ENCODE measurements around the gene VKORC1.
A peak's percentile ranks its signal among the peaks of the same experiment; 100 is the strongest.
"Not testable (repeated sequence)": the region's sequence is repeated elsewhere in the genome, so short reads cannot be mapped to it uniquely, and the experiment has no call there.

VKORC1 gene

DNA sequence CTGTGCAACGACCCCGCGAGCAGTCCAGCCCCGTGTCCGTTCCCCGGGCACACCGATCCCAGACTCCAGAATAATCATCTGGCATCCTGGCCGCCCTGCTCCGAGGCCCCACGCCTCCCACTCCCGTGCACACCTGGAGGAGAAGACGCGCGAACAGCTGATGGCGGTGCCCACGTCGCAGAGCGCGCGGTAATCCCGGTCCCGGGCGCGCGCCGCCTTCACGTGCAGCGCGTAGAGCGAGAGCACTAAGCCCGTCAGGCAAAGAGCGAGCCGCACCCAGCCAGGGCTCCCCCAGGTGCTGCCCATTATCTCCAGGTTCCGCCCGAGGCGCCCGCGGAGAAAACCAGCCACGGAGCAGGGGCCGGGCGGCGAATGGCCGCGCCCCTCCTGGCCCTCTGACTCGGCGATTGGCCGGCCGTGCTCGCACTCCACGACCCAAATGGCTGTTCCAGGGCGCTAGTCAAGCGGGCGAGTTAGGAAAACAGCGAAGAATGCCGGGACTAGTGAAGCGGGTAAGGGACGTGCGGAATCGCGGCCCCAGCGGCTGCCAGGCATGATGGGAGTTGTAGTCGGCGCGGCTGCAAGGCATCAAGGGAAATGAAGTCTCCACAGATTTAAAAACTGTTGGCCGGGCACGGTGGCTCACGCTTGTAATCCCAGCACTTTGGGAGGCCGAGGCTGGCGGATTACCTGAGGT is at the start of gene VKORC1:
TSS of gene VKORC1 (minus strand) at position 374 of the 697 bp plus-strand sequence. CDS start at position 306, 68 bp downstream.
- DNase-seq (ENCODE audit: low read depth) = peak; percentile 63

DNA sequence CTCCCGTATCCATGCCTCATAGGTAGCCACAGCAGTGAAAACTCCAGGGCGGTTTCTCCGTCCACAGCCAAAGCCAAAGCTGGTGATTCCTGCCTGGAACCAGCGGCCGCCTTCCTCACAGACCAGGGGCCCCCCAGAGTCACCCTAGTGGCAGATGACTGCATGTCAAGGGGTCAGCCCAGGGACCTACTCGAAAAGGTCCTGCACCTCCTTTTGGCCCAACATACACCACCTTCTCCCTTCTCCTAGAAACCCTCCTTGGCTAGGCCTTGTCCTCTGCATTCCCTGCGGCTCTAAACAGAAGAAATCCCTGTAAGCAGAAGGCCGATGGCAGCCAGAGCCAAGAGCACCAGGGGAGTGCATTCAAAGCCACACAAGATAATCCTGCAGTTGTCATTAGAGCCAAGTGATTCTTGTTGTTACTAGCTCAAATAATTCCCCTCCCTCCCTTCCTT is 49.1 kb upstream of the VKORC1 start:
- no peak for DNase-seq (ENCODE audit: low read depth)

DNA sequence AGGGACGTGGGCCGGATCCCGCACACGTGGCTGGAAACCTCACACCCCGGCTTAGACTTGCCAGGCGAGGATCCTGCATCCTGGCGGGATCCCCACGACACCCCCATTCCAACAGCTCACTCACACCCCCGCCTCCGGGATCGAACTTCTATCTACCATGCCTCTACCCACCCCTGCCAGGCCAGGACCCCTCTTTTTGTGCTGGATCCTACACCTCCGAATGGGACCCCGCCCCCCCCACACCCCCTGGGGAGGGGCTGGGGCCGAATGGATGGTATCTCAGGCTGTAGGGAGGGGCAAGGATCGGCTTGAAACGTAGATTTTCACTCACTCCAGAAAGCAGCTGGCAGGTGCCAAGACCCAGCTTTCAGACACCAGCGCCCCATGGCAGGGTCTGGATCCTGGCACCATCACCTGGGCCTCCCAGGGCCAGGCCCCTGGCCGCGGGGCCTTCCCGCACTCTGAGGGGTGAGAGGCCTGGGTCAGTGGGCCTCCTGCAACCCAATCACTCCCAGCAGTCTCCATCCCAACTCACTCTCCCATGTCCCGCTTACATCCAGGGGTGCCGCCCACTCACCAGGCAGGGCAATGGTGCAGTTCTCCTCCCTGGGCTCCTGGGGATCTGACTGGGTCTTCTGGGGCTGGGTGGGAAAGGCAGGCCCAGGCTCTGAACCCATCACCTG is 48.6 kb upstream of the VKORC1 start:
- no peak for DNase-seq (ENCODE audit: low read depth)

DNA sequence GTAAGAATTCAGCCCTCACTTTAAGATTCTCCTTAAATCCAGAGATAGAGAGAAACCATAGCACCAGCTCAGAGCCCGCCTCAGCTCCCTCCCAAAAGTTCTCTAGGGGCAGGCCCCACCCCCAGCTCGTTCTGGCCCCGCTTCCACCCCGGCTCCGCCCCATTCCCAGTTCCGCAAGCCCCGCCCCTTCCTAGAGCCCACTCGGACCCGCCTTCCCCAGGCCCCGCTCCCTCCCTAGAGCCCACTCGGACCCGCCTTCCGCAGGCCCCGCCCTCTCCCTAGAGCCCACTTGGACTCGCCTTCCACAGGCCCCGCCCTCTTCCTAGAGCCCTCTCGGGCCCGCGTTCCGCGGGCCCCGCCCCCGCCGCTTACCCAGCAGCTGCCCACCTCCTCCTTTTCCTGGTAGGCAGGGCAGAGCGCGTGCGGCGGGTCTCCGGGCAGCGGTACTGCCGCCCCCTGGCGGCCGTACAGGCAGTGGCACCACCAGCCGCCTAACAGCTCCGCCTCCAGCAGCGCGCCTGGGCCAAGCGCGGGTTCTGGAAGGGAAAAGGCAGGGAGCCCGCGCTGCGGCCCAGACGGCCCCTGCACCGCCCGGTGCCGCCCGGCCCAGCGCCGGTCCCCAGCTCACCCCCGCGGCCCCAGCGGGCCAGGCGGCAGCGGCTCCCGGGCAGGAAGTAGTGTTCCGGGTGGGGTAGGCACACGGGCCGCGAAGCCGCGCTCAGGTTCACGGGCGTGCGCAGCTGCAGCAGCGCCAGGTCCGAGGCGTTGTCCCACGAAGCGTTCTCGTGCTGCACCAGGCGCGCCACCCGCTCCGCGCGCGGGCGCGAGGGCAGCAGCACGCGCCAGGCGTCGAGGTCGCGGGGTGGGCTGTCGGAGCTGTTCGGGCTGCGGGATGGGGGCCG is 47.8 kb upstream of the VKORC1 start:
- DNase-seq (ENCODE audit: low read depth) = peak; percentile 90

DNA sequence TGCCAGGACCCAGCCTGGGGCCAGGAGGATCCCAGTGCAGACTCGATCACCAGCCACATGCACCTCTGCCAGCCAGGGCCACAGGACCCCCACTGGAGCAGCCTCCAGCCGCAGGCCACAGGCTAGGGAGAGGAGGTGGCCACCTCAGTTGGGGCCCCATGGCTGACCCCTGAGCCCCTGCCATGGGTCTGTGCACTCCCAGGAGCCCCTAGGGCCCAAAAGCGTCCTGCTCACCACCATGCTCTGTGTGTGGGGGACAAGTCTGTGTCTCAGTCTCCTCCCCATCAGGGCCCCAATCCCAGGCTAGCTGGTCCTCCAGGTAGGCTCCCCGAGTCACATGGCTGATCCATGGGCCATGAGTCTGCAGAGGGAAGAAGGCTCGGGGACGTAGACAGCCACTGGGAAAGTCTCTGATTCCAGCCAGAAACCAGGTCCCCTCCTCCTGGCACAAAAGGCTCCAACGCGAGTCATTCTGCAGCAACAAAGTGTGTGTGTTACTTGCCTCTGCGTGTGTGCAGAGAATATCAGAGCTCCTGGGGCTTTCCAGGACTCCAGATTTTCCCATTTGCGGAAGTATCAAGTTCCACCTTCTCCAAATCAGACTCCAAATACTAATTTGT is 47.0 kb upstream of the VKORC1 start:
- no peak for DNase-seq (ENCODE audit: low read depth)

DNA sequence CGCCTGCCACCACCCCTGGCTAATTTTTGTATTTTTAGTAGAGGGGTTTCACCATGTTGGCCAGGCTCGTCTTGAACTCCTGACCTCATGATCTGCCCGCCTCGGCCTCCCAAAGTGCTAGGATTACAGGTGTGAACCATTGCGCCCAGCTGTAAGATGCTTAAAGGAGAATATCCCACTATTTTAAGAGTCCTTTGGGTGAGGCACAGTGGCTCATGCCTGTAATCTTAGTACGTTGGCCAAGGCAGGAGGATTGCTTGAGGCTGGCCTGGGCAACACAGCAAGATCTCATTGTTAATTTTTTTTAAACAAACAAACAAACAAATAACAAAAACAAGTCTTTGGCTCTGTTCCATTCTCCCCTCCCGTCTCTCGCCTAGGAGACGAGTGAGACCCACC is 46.5 kb upstream of the VKORC1 start:
- DNase-seq (ENCODE audit: low read depth) = not testable (repeated sequence)

DNA sequence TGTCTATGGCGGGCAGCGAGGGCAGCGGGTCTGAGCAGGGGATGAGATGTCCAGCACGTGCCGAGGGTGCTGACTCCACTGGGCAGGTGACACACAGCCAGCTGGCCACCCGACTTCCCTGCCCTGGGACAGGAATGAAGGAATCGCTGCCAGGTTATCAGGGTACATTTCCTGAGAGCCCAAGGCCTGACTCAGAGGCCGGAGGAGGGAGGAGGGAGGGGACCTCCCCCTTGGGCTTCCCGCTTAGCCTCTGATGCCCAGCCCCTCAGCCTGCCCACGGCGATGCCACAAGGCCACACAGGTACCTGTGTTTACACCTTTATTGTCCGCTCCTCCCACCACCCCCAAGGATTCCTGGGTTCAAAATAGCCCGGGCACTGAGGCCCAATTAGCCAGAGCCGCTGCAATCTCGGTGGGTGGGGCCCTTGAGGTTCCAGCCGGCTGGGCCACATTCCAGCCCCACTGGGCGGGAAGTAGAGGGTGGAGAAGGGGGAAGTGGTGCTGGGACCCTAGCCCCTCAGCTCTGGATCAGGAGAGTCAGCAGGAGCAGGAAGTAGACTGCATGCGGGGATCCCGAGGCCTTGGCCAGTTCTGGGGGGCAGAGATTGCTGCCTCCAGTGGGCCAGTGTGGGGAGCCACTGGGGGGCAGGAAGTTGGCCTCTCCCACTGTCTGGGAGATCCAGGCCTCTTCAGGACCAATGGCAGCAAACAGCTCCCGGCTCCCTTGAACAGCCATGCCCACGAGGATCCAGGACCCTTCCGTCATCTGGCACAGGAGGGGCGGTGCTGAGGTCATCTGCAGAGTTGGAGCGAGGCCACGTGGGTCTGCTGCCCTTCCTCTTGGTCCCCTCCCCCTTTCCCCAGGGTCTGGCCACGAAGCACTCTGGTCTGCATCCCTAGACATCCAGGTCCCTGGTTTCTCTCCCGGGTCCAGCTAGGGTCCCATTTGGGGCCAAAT is 44.3 kb upstream of the VKORC1 start:
- no peak for DNase-seq (ENCODE audit: low read depth)

DNA sequence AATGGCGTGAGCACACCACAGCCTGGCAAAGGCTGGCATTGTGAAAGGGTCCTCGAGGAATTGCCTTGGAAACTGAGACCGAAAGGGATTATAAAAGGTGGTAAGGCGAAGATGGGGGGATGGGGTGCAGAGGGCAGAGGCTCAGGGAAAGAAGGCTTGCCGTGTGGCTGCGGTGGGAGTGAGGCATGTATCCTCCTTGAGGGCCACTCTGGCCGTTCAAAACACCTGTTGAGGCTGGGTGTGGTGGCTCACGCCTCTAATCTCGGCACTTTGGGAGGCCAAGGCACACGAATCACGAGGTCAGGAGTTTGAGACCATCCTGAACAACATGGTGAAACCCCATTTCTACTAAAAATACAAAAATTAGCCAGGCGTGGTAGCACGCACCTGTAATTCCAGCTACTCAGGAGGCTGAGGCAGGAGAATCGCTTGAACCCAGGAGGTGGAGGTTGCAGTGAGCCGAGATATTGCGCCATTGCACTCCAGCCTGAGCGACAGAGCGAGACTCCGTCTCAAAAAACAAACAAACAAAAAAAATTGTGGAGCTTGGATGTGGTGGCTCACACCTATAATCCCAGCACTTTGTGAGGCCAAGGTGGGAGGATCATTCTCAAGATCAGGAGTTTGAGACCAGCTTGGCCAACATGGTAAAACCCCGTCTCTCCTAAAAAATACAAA is 42.4 kb upstream of the VKORC1 start:
- DNase-seq (ENCODE audit: low read depth) = not testable (repeated sequence)

DNA sequence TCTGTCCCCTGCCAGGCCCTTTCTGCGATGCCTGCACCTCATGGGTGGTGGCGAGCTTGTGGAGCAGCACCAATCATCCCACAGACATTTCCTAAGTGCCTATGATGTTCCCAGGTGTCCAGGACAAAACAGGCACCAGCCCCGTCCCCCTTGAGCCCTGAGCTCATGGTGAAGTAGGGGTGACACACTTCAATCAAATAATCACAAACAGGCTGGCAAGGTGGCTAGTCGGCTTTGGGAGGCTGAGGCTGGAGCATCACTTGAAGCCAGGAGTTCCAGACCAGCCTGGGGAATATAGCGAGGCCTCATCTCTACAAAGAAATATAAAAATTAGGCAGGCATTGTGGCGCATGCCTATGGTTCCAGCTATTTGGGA is 41.7 kb upstream of the VKORC1 start:
- no peak for DNase-seq (ENCODE audit: low read depth)

DNA sequence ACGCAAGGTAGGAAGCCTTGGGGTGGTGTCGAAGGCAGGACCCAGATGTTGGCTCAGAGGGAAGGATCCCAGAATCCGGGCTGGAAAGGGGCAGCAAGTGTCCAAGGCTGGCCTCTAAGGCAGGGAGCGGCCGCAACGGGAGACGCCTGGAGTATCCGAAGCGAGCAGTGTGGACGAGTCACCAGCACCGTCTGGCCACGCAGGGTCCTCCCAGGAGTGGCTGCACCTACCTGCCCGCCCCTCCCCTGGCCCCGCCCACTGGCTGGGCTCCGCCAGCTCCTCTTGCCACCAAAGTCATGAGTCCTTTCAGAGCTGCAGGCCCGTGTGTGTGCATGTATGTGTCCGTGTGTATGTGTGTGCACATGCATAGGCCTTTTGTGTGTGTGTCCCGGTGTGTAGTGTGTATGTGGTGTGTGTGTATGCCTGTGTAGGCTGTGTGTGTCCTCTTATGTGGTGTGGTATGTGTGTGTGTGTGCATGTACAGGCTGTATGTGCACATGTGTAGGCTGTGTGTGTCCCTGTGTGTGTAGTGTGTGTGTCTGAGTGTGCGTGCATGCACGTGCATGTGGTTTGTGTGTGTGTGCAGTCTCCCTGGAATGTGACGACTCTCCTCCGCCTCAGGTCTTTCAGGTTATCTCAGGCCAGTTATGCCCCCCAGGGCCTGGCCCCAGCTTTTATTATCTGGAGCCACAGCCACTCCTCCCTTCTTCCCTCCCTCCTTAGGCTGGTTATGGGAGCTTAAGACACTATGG is 41.1 kb upstream of the VKORC1 start, which contains the start of gene PRSS8:
TSS of gene PRSS8 (minus strand) at position 193 of the 752 bp plus-strand sequence. CDS start 229 bp downstream, outside the sequence.
- no peak for DNase-seq (ENCODE audit: low read depth)

DNA sequence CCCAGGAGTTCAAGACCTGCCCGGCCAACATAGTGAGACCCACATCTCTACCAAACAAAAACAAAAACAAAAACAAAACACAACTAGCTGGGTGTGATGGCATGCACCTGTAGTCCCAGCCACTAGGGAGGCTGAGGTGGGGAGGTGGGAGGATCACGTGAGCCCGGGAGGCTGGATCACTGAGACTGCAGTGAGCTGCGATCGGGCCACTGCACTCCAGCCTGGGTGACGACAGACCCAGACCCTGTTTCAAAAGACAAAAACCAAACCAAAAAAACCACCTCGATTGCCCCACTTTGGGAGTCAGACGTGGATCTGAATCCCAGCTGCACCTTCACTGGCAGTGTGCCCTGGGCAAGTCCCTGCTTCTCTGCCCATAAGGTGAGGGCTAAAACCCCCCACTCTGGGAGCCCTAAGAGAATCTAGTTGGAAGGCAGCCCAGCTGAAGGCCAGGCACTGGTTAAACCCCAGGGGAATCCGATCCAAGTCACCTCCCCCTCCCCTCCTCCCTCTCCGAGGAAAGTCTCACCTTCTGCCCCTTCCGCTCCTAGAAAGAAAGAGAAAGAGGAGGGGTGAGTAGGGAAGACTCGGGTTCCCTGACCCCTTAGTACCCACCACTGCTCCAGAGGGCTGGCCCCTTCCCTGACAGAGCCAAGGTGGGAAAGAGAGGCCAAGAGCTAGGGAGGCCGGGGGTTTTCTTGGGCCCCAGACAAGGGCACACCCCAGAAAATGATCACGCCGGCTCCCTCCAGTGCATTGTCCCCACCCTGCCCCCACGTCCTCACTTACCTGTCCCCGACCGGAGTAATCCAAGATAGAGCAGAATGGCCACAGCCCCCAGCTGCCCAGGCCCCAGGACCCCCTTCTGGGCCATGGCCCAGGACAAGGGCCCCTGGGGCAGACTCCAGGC is 40.3 kb upstream of the VKORC1 start:
- no peak for DNase-seq (ENCODE audit: low read depth)

DNA sequence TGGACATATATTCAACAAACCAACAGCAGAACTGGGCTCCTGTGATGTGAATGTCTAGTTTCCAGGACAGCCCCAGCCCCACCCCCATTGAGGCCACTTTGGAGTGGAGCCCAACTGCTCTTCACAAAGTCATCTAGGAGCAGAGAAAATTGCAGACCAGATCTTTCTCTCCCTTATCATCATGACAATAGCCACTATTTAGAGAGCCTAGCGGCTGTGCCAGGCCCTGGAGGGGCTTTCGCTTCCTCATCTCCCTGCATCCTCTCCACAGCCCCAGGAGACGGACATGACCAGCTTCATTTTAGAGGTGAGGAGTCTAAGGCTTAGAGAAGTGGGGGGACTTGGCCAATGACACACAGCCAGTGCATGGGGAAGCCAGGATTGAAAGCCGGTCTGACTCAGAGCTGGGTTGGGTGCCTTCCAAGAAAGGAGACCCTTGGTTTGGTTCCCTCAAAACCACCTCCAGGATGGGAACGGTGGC is 39.5 kb upstream of the VKORC1 start:
- no peak for DNase-seq (ENCODE audit: low read depth)

DNA sequence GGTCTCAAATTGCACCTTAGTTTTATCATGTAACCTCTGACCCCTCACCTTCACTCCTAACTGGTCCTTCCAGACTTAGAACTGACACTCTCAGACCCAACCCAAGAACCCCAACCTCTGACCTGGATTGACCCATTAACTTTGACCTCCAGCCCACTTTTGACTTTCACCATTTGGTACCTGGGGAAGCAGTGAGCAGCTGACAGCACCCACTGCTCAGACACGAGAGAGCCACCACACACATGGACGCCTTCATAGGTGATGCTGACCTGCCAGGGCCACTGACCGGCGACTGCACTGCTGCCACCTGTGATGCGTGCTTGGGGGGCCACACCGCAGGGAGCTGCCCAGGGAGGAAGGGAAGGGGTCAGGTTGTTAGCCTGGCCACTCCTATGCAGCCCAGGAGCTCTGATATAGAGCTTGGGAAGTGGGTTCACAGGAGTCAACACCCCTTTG is 38.5 kb upstream of the VKORC1 start:
- no peak for DNase-seq (ENCODE audit: low read depth)

DNA sequence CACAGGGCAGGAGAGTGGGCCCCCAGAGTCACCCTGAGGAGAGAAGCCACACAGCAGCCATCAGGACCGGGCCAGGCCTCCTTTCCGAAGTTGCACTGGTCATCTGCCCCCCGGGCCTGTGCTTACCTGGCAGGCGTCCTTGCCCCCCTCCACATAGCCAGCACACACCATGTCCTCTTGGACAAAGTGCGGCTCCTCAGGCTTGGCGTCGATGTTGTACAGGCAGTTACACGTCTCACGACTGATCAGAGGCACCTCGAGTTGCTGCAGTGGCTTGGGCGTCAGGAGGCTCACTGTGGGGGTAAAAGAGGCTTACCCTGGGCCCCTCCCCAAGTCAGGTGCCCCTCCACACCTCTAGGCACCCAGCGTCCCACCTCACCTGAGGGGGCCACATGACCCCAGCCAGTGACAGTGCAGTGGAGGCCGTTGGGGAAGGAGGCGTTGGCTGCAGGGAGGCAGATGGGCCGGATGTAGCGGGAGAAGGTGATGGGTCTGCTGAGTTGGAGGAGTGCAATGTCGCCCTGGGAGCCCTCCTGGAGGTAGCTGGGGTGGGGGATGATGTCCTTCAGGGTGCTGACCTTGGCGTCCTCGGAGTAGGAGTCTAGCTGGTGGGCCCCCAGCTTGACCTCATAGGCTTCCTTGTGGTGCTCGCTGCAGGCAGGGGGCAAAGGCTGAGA is 37.8 kb upstream of the VKORC1 start:
- DNase-seq (ENCODE audit: low read depth) = no peak

DNA sequence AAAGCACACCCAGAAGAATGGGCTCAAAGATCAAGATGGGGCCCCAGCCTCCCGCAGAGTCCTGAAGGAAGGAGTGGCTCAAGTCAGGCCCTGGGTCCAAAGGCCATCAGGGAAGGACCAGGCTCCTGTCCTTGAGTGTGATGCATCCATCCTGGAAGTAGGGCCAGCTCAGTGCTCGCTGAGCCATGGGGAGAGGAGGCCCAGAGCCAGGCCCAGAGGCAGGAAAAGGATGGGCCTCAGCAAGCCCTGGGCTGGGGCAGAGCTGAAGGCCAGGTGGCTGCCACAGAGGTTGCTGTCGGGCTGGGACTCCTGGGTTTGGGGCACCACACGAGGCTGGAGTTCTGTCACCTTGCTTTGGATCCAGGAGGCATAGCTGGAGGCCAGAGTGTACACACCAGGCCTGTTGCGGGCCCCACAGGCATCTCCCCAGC is 37.3 kb upstream of the VKORC1 start:
- no peak for DNase-seq (ENCODE audit: low read depth)

DNA sequence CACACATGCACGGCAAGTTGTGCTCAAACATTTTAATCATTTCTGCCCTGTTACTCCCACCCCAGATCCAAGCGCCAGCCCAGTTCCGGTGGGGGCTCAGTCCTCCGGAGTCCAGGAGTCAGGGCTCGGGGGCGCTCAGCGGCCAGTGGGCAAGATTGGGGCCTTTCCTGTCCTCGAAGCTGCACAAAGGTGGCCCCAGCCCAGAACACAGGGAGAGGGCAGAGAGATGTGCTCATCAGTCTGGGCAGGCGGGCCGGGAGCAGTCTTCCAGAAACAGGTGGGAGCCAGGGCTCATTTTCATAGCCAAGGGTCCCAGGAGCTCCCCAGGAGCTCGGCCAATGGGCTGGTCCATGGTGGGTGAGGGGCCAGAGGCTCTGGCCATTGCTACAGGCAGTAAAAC is 36.8 kb upstream of the VKORC1 start:
- no peak for DNase-seq (ENCODE audit: low read depth)

DNA sequence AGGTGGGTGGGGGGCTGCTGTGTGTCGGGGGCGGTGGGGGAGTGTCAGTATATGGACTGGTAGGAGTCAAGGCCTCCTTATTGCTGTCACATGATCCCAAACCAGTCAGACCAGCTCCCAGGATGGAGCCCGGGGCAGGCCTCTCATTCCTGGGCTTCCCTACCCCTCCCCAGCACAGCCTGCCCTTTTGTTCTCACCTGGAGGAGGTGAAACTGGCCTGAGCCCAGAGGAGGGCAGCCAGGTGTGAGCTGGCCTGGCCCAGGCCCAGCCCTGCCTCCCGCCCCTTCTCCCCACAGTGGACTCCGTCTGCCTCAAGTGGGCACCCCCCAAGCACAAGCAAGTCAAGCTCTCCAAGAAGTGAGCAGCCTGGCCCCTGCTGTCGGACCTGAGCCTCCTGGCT is 36.3 kb upstream of the VKORC1 start:
- DNase-seq (ENCODE audit: low read depth) = no peak

All from stimulated activated CD8-positive, alpha-beta memory T cell treated with anti-CD3 and anti-CD28 coated beads, Interleukin-15, amount 100 ng/mL, for 1 hour (primary cell).